Osteocyte (in vitro differentiated cells): ENCODE data around the gene MAD2L1BP. TPM values are rescaled to one million over a fixed set of nuclear protein-coding genes. Genes with fewer than 3 reads are reported as not detected.
"Not testable (repeated sequence)": the region's sequence is repeated elsewhere in the genome, so short reads cannot be mapped to it uniquely, and the experiment has no call there.

ENCODE experiments used
- DNase-seq: peaks from one replicate; pipeline ENCODE4 v3.0.0; 2021; ENCODE audit warnings: mixed read lengths; ENCODE audit not compliant: unreplicated experiment; ENCODE audit errors: extremely low spot score
- H3K27ac Mint-ChIP-seq: one replicate; pipeline ENCODE4 v1.8.0; 2021; ENCODE audit warnings: mild to moderate bottlenecking, mixed read lengths; ENCODE audit not compliant: unreplicated experiment
- H3K27me3 Mint-ChIP-seq: one replicate; pipeline ENCODE4 v1.8.0; 2021; ENCODE audit warnings: mixed read lengths; ENCODE audit not compliant: unreplicated experiment
- H3K36me3 Mint-ChIP-seq: one replicate; pipeline ENCODE4 v1.8.0; 2021; ENCODE audit warnings: mixed read lengths; ENCODE audit not compliant: unreplicated experiment
- H3K4me1 Mint-ChIP-seq: one replicate; pipeline ENCODE4 v1.8.0; 2021; ENCODE audit warnings: mixed read lengths; ENCODE audit not compliant: unreplicated experiment
- H3K4me3 Mint-ChIP-seq: one replicate; pipeline ENCODE4 v1.8.0; 2021; ENCODE audit warnings: mild to moderate bottlenecking, moderate library complexity, mixed read lengths; ENCODE audit not compliant: unreplicated experiment
- H3K9me3 Mint-ChIP-seq: one replicate; pipeline ENCODE4 v1.8.0; 2021; ENCODE audit warnings: mixed read lengths; ENCODE audit not compliant: unreplicated experiment
- CTCF ChIP-seq: fragments of 200-600 bp; sonication (generic); IDR thresholded peaks from 2 replicates; pipeline ENCODE4 v1.5.0; 2021; ENCODE audit warnings: antibody characterized with exemption, mild to moderate bottlenecking, moderate library complexity
- total RNA-seq: library from RNA; stranded (reverse); gene quantifications from 2 replicates; pipeline ENCODE4 v1.2.1, GENCODE V29; 2021

Gene MAD2L1BP
- total RNA-seq, 1 donor from 2014 or later, result 27.5 TPM

- H3K4me3 Mint-ChIP-seq, result peak overlapping the region; percentile 60
- DNase-seq, result no peak
- peaks cover 8% of the 10 kb centered on the region for H3K36me3 Mint-ChIP-seq
- TF ChIP-seq CTCF, result no peak
- peaks cover 40% of the 10 kb centered on the region for H3K4me1 Mint-ChIP-seq
- H3K27ac Mint-ChIP-seq, result peak overlapping the region; percentile 85
- no peaks in the 10 kb centered on the region for H3K9me3 Mint-ChIP-seq
- no peaks in the 10 kb centered on the region for H3K27me3 Mint-ChIP-seq
Observed at GRCh38 chr6:43630980-43631619, 4.5 kb upstream of the MAD2L1BP start.

- not testable (repeated sequence) for H3K9me3 Mint-ChIP-seq, DNase-seq, H3K4me3 Mint-ChIP-seq, H3K27me3 Mint-ChIP-seq, H3K27ac Mint-ChIP-seq, H3K36me3 Mint-ChIP-seq
- peaks cover 29% of the 10 kb centered on the region for H3K4me1 Mint-ChIP-seq
Observed at GRCh38 chr6:43633002-43633401, 2.6 kb upstream of the MAD2L1BP start.

- peaks cover 31% of the 10 kb centered on the region for H3K4me1 Mint-ChIP-seq
- H3K36me3 Mint-ChIP-seq, result peaks cover 7% of the 10 kb centered on the region
- no peak overlapping the region for H3K27ac Mint-ChIP-seq
- H3K4me3 Mint-ChIP-seq, result peak overlapping the region; percentile 98
- no peak for TF ChIP-seq CTCF
- DNase-seq, result no peak
- H3K27me3 Mint-ChIP-seq, result no peaks in the 10 kb centered on the region
- no peaks in the 10 kb centered on the region for H3K9me3 Mint-ChIP-seq
Observed at GRCh38 chr6:43634702-43635303, 837 bp upstream of the MAD2L1BP start.

GRCh38 chr6:43636308-43636659 is 644 bp downstream of the MAD2L1BP start:
- no peak for TF ChIP-seq CTCF
- peaks cover 17% of the 10 kb centered on the region for H3K36me3 Mint-ChIP-seq

GRCh38 chr6:43639984-43640800 is 4.6 kb downstream of the MAD2L1BP start:
- H3K27me3 Mint-ChIP-seq, result no peaks in the 10 kb centered on the region

More at GRCh38 chr6:43636308-43636659, 644 bp downstream of the MAD2L1BP start:
- peak overlapping the region; percentile 95 for H3K27ac Mint-ChIP-seq
- H3K4me3 Mint-ChIP-seq, result peak overlapping the region; percentile 98
- H3K4me1 Mint-ChIP-seq, result peaks cover 21% of the 10 kb centered on the region
- H3K27me3 Mint-ChIP-seq, result no peaks in the 10 kb centered on the region
- no peak for DNase-seq
- no peaks in the 10 kb centered on the region for H3K9me3 Mint-ChIP-seq

More at GRCh38 chr6:43639984-43640800, 4.6 kb downstream of the MAD2L1BP start:
- no peak overlapping the region for H3K4me3 Mint-ChIP-seq
- H3K9me3 Mint-ChIP-seq, result no peaks in the 10 kb centered on the region
- no peak for TF ChIP-seq CTCF
- H3K27ac Mint-ChIP-seq, result no peak overlapping the region
- peaks cover 22% of the 10 kb centered on the region for H3K36me3 Mint-ChIP-seq
- no peak for DNase-seq
- H3K4me1 Mint-ChIP-seq, result peaks cover 28% of the 10 kb centered on the region
